Progenitor cell of endocrine pancreas (in vitro differentiated cells): ENCODE results near the gene GRIA2. TPM values are rescaled to one million over a fixed set of nuclear protein-coding genes. Genes with fewer than 3 reads are reported as not detected.

Source experiments
- DNase-seq: peaks from one replicate; pipeline ENCODE4 v3.0.0; 2021; ENCODE audit warnings: low spot score; ENCODE audit not compliant: unreplicated experiment
- H3K27ac Mint-ChIP-seq: 2 replicates; pipeline ENCODE4 v1.8.0; 2021; ENCODE audit warnings: mild to moderate bottlenecking, moderate library complexity, mixed read lengths
- H3K27me3 Mint-ChIP-seq: 2 replicates; pipeline ENCODE4 v1.8.0; 2021; ENCODE audit warnings: mixed read lengths
- H3K36me3 Mint-ChIP-seq: 2 replicates; pipeline ENCODE4 v1.8.0; 2022; ENCODE audit warnings: mixed read lengths; ENCODE audit not compliant: insufficient read depth
- H3K4me1 Mint-ChIP-seq: 2 replicates; pipeline ENCODE4 v1.8.0; 2021; ENCODE audit warnings: low read depth, mixed read lengths
- H3K4me3 Mint-ChIP-seq: 2 replicates; pipeline ENCODE4 v1.8.0; 2021; ENCODE audit warnings: low read depth, mild to moderate bottlenecking, moderate library complexity, mixed read lengths
- H3K9me3 Mint-ChIP-seq: 2 replicates; pipeline ENCODE4 v1.8.0; 2021; ENCODE audit warnings: low read depth, mixed read lengths
- CTCF ChIP-seq: fragments of 200-600 bp; sonication (generic); IDR thresholded peaks from one replicate; pipeline ENCODE4 v1.5.0; 2021; ENCODE audit warnings: antibody characterized with exemption, mild to moderate bottlenecking; ENCODE audit not compliant: unreplicated experiment
- total RNA-seq: library from RNA; stranded (reverse); gene quantifications from 2 replicates; pipeline ENCODE4 v1.2.1, GENCODE V29; 2021

Gene GRIA2
- total RNA-seq, 1 donor from 2014 or later: 2.5 TPM

DNA sequence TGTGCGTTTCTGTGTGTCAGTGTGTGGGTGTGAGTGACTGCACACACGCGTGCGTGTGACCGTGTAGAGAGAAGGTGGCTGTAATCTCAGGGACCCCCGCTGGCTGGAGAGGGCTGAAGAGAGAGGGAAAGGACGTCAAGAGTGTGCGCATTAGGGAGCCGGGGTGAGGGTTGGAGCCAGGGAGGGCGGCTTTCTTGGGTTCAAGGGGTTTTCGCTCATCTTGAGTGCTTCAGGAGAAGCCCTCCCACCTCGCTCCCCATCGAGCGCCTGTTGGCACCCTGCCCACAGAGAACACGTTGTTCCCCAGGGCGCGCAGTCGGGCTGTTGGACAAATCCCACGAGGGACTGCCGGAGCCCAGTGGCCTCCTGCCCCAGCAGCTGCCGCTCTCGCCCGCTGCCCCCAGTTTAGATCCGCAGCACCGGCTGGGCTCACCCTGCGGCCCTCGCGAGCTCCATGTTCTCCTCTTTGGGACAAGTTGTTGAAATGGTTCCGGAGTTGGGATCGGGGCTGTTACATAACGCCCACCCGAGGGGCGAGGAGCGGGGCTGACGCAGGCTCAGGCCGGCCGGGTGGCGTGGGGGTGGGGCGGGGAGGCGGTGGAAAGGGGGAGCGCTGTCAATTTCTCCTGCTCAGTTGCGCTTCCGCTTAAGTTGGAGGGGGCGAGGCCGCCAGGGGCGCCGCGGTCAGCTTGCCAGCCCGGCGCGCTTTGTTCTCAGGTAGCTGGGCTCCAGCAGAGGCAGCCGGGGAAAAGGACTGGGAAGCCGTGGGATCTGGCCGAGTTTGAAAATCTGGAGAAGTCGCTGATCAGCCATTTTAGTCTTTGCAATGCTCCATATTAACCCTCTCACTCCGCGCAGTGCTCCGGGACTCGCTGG lies 1.6 kb downstream of the GRIA2 start:
- TF ChIP-seq CTCF: peak; percentile 57
- peak overlapping the region; percentile 95 for H3K27ac Mint-ChIP-seq
- H3K27me3 Mint-ChIP-seq: peaks cover 65% of the 10 kb centered on the region
- peak overlapping the region; percentile 90 for H3K4me3 Mint-ChIP-seq
- H3K9me3 Mint-ChIP-seq: no peaks in the 10 kb centered on the region
- peaks cover 14% of the 10 kb centered on the region for H3K4me1 Mint-ChIP-seq
- DNase-seq: peak; percentile 51
- H3K36me3 Mint-ChIP-seq: no peaks in the 10 kb centered on the region

GRCh38 chr4:157222771-157223160 lies 2.2 kb downstream of the GRIA2 start:
- peaks cover 14% of the 10 kb centered on the region for H3K4me1 Mint-ChIP-seq
- TF ChIP-seq CTCF: no peak
- peak overlapping the region; percentile 95 for H3K27ac Mint-ChIP-seq
- no peak for DNase-seq
- no peaks in the 10 kb centered on the region for H3K9me3 Mint-ChIP-seq
- no peaks in the 10 kb centered on the region for H3K36me3 Mint-ChIP-seq
- H3K4me3 Mint-ChIP-seq: peak overlapping the region; percentile 90
- peaks cover 66% of the 10 kb centered on the region for H3K27me3 Mint-ChIP-seq

GRCh38 chr4:157223456-157223855 lies 2.9 kb downstream of the GRIA2 start:
- no peak for DNase-seq
- Mint-ChIP-seq H3K4me3 (peak overlapping the region; percentile 90), H3K27me3 (peaks cover 66% of the 10 kb centered on the region), H3K36me3 (no peaks in the 10 kb centered on the region), H3K4me1 (peaks cover 14% of the 10 kb centered on the region), H3K9me3 (no peaks in the 10 kb centered on the region), H3K27ac (peak overlapping the region; percentile 95)
- no peak for TF ChIP-seq CTCF

GRCh38 chr4:157225096-157225495 lies 4.6 kb downstream of the GRIA2 start:
- H3K36me3 Mint-ChIP-seq: no peaks in the 10 kb centered on the region
- no peaks in the 10 kb centered on the region for H3K9me3 Mint-ChIP-seq
- peaks cover 14% of the 10 kb centered on the region for H3K4me1 Mint-ChIP-seq
- H3K4me3 Mint-ChIP-seq: no peak overlapping the region
- DNase-seq: no peak
- H3K27me3 Mint-ChIP-seq: peaks cover 54% of the 10 kb centered on the region
- H3K27ac Mint-ChIP-seq: no peak overlapping the region
- TF ChIP-seq CTCF: no peak

DNA sequence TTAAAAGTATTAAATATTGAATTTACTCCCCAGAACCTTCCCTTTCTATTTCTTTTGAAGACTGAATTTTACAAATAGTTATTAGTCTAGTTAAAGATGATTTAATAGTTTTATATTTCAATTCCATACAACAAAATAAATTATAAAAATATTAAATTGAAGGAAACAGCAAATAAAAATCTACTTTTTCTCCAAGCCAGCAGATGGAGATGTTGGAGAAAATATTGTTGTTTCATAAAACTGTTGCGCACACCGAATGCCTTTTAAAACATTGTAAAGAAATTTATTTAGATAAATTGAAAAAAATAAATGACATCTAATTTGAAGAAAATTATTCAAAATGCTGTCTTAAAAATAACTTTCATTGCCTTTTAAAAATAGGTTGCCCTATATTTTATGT lies 5.5 kb downstream of the GRIA2 start:
- H3K27ac Mint-ChIP-seq: no peak overlapping the region
- TF ChIP-seq CTCF: peak; percentile 11
- peaks cover 45% of the 10 kb centered on the region for H3K27me3 Mint-ChIP-seq

More for the DNA sequence above, 5.5 kb downstream of the GRIA2 start:
- Mint-ChIP-seq H3K4me1 (peaks cover 12% of the 10 kb centered on the region), H3K4me3 (no peak overlapping the region), H3K36me3 (no peaks in the 10 kb centered on the region), H3K9me3 (no peaks in the 10 kb centered on the region)
- DNase-seq: no peak
